GM19328 (cell line): ENCODE results near the gene POU4F3.
"Not testable (repeated sequence)": the region's sequence is repeated elsewhere in the genome, so short reads cannot be mapped to it uniquely, and the experiment has no call there.

Experiments used
- ATAC-seq: cut with Tn5 transposase; IDR thresholded peaks from one replicate; pipeline ENCODE4 v1.9.1; 2021; ENCODE audit warnings: mild to moderate bottlenecking, moderate library complexity; ENCODE audit not compliant: unreplicated experiment

Gene POU4F3

GRCh38 chr5:146338774-146339714 lies at the start of gene POU4F3:
TSS of gene POU4F3 (plus strand) at chr5:146338839. CDS start at chr5:146339113, 274 bp downstream.
- ATAC-seq: no peak

GRCh38 chr5:146290318-146290717 lies 48.3 kb upstream of the POU4F3 start:
- ATAC-seq: no peak

DNA sequence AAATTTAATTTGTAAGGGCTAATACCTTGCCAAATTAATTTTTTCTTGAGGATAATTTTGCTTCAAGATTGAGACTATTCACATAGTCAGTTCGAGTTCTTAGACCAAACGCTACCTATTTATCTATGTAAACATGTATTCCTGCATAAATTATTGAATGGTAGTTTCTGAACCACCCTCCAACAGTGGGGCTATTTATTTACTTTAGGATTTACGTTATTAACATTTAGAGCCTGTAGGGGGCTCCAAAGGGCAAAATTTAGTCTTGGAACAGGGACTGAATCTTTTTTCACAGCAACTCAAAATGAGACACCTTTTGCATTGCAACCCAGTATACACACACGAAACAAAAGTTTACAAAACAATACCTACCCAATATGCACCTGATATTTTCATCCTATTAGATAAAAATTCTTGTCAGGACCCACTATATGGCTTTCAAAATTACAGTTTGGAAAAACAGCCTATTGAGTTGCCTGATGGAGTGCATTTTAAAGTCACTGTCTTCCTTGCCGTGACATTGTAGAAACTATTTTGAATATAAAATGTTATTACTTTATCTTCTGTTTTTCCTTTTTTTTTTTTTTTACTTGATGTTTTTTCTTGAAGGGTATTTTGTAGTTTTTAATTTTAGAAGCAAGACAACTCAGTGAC lies 47.1 kb upstream of the POU4F3 start:
- peak; percentile 67 for ATAC-seq

GRCh38 chr5:146296245-146296644 lies 42.4 kb upstream of the POU4F3 start:
- no peak for ATAC-seq

GRCh38 chr5:146298920-146299319 lies 39.7 kb upstream of the POU4F3 start:
- not testable (repeated sequence) for ATAC-seq

GRCh38 chr5:146301626-146302025 lies 37.0 kb upstream of the POU4F3 start:
- no peak for ATAC-seq

GRCh38 chr5:146302406-146302805 lies 36.2 kb upstream of the POU4F3 start:
- no peak for ATAC-seq

GRCh38 chr5:146306838-146307237 lies 31.8 kb upstream of the POU4F3 start:
- ATAC-seq: no peak

DNA sequence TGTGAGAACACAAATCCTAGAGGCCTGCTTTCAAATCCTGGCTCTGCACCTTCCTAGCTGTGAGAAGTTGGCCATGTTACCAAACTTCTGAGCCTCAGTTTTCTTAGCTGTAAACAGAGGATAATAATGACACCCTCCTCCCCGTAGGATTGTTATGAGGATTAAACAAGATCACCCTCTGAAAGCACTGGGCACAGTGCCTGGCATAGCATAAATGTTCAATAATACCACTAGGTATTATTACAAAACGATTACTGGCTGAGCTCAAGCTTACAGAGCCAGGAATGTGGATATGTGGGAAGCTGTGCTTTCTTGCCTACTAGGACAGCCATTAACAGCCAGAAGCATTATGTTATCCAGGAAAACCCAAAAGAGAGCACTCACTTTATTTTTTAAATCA lies 30.8 kb upstream of the POU4F3 start:
- no peak for ATAC-seq

GRCh38 chr5:146310540-146310939 lies 28.1 kb upstream of the POU4F3 start:
- no peak for ATAC-seq

GRCh38 chr5:146311278-146311677 lies 27.4 kb upstream of the POU4F3 start:
- ATAC-seq: no peak

GRCh38 chr5:146313027-146313426 lies 25.6 kb upstream of the POU4F3 start:
- no peak for ATAC-seq

GRCh38 chr5:146321571-146321970 lies 17.1 kb upstream of the POU4F3 start:
- ATAC-seq: no peak

GRCh38 chr5:146327257-146327870 lies 11.3 kb upstream of the POU4F3 start:
- no peak for ATAC-seq

GRCh38 chr5:146327989-146328388 lies 10.7 kb upstream of the POU4F3 start:
- ATAC-seq: no peak

DNA sequence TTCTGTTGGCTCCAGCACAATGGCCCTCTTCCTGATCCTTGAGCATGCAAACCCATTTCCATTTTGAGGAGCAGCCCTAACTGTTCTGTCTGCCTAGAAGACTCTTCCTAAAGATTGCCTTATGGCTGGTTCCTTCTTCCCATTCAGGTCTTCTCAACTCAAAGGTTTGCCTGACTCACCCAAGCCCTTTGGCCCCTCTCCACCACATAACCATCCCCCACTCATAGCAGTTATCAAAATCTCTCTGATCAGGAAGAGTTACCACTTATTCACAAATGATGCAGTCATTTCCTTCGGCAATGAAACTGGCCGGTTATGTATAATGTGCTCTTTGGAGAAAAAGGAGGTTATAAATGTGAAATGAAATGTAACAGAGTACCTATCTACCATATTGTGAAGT lies 8.9 kb upstream of the POU4F3 start:
- ATAC-seq: no peak

DNA sequence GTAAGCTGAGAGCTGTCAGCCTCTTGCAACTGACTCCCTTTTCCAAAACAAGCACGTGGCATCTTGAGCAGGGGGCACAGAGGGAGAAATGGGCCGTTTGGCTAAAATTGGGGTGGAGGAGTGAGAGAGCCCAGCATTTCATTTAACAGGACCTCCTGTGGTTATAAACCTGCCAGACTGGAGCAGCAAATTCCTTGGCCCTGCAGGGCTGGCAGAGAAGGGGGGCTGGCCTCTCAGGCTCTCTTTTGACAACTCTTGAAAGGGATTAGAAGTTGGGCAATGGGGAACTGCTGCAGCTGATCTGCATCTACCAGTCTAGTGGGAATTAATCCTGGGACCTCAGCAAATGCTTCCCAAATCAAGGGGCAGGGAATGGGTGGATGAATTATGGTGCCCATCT lies 7.2 kb upstream of the POU4F3 start:
- ATAC-seq: no peak

- no peak for ATAC-seq
Observed at GRCh38 chr5:146334074-146334533, 4.5 kb upstream of the POU4F3 start.

GRCh38 chr5:146336197-146336596 lies 2.4 kb upstream of the POU4F3 start:
- no peak for ATAC-seq

- ATAC-seq: no peak
Observed at GRCh38 chr5:146337264-146337904, 1.3 kb upstream of the POU4F3 start.

DNA sequence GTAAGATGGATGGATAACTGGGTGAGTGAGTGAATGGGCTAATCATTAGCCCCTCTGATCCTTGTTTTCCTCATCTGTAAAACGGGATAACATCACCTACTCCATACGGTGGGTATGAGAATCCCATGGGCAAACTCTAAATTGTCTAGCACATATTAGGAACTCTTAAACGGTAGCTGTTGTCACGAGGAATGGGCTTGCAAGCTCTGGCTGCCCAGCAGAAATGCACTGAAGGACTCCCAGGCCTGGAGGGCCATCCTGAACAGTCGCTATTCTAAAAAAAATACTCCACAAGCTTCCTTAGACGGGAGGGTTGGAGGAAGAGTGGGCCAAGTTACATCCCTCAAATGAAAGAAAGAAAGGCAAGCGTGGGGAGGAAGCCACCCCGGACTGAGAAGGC lies 711 bp upstream of the POU4F3 start:
- ATAC-seq: no peak
